NT2/D1 (cell line): ENCODE measurements around the gene MYH6.
"Not testable (repeated sequence)": the region's sequence is repeated elsewhere in the genome, so short reads cannot be mapped to it uniquely, and the experiment has no call there.

Experiments used
- DNase-seq: peaks from one replicate; pipeline ENCODE4 v3.0.0-alpha.2; 2011; ENCODE audit warnings: low read depth, low spot score
- H3K27me3 ChIP-seq: 2 replicates; pipeline ENCODE4 v1.6.0; 2011; ENCODE audit warnings: mild to moderate bottlenecking; ENCODE audit not compliant: insufficient read length, insufficient read depth
- H3K36me3 ChIP-seq: 2 replicates; pipeline ENCODE4 v1.6.1; 2011; ENCODE audit warnings: mild to moderate bottlenecking, low read length, mixed read lengths; ENCODE audit not compliant: insufficient read depth, insufficient read length
- H3K4me1 ChIP-seq: 2 replicates; pipeline ENCODE4 v1.5.1; 2011; ENCODE audit not compliant: insufficient read depth, insufficient read length
- H3K4me3 ChIP-seq: 2 replicates; pipeline ENCODE4 v1.5.1; 2011; ENCODE audit warnings: low read depth; ENCODE audit not compliant: insufficient read length
- H3K9ac ChIP-seq: 2 replicates; pipeline ENCODE4 v1.6.0; 2011; ENCODE audit warnings: low read depth; ENCODE audit not compliant: insufficient read length
- H3K9me3 ChIP-seq: 2 replicates; pipeline ENCODE4 v1.5.1; 2011; ENCODE audit warnings: mild to moderate bottlenecking, low read length; ENCODE audit not compliant: insufficient read depth
- SUZ12 ChIP-seq: IDR thresholded peaks from 2 replicates; pipeline ENCODE4 v1.6.1; 2011; ENCODE audit not compliant: insufficient read length, insufficient read depth; ENCODE audit errors: extremely low read depth
- YY1 ChIP-seq: IDR thresholded peaks from 2 replicates; pipeline ENCODE4 v1.6.1; 2011; ENCODE audit not compliant: insufficient read length, insufficient read depth
- ZNF274 ChIP-seq: IDR thresholded peaks from 2 replicates; pipeline ENCODE4 v1.6.1; 2011; ENCODE audit warnings: mild to moderate bottlenecking, low read depth, low read length

MYH6 gene

DNA sequence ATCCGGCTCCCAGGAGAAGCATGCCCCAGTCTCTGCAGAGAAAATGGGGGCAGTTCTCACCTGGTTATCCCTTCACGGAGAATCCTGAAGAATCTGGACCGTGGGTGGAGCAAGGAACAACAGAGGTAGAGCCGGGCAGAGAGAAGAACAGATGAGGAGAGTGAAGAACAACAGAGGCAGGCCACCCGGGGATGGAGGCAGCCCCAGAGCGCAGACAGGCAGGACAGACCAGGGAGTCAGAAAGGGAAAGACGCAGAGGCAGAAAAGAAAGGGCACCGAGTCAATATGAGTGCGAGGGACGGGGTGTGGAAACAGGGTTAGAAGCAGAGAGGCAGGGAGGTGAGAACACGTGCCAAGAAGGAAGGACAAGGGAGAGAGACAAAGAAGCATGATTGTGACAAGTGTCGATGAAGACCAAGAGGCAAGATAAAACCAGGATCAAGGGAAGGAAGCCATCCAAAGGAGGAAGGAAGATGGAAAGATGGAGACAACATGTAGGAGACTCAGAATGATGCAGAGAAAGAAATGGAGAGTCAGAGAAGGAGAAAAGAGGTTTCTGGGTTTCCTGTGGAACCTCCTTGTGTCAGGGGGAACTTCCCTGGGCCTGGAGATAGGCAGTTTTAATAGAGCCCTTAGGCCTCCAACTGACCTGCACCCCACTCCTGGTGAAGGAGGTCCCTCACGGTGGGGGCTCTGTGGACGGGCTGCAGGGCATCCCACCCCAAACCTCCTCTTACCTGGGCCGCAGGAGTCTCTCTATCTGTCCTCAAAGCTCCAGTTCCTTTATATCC lies at the start of gene MYH6:
TSS of gene MYH6 (minus strand) at position 758 of the 791 bp plus-strand sequence. CDS start 1,050 bp downstream, outside the sequence.
- DNase-seq = no peak
- no peaks in the 10 kb centered on the region for H3K36me3 ChIP-seq
- no peaks in the 10 kb centered on the region for H3K9me3 ChIP-seq
- no peak within 1 kb of the TSS for H3K4me3 ChIP-seq
- no peak within 1 kb of the TSS for H3K9ac ChIP-seq
- peaks cover 6% of the 10 kb centered on the region for H3K27me3 ChIP-seq
- peaks cover 8% of the 10 kb centered on the region for H3K4me1 ChIP-seq
- TF ChIP-seq YY1 (no peak), SUZ12 (no peak), ZNF274 (no peak)

DNA sequence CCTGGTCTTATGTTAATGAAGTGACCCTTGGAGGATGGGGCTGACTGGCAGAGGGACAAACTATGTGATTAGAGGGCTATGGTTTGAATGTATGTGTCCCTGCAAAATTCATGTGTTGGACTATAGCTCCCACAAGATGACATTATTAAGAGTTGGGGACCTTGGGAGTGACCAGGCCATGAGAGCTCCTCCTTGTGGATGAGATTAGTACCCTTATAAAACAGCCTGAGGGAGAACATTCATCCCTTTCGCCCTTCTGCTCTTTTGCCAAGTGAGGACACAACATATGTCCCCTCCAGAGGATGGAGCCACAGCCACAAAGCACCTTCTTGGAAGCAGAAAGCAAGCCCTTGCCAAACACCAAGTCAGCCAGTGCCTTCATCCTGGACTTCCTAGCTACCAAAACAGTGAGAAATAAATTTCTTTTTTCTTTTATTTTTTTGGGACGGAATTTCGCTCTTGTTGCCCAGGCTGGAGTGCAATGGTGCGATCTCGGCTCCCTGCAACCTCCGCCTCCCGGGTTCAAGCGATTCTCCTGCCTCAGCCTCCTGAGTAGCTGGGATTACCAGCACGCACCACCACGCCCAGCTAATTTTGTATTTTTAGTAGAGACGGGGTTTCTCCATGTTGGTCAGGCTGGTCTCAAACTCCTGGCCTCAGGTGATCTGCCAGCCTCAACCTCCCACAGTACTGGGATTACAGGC lies 49.0 kb upstream of the MYH6 start:
- H3K4me1 ChIP-seq, DNase-seq, H3K9ac ChIP-seq, H3K36me3 ChIP-seq, H3K9me3 ChIP-seq, H3K27me3 ChIP-seq, H3K4me3 ChIP-seq: not testable (repeated sequence)

GRCh38 chr14:23454445-23454856 lies 46.4 kb upstream of the MYH6 start:
- no peaks in the 10 kb centered on the region for H3K4me1 ChIP-seq
- no peak for TF ChIP-seq SUZ12
- TF ChIP-seq YY1 = no peak
- no peak for TF ChIP-seq ZNF274
- no peak for DNase-seq
- peaks cover 16% of the 10 kb centered on the region for H3K9me3 ChIP-seq
- H3K4me3 ChIP-seq = no peak overlapping the region
- no peak overlapping the region for H3K9ac ChIP-seq
- H3K27me3 ChIP-seq = no peaks in the 10 kb centered on the region
- no peaks in the 10 kb centered on the region for H3K36me3 ChIP-seq

GRCh38 chr14:23452237-23452636 lies 44.2 kb upstream of the MYH6 start:
- no peak overlapping the region for H3K4me3 ChIP-seq
- no peak for TF ChIP-seq SUZ12
- no peak for TF ChIP-seq ZNF274
- no peak for TF ChIP-seq YY1

GRCh38 chr14:23450379-23450778 lies 42.3 kb upstream of the MYH6 start:
- no peak for DNase-seq
- no peaks in the 10 kb centered on the region for H3K4me1 ChIP-seq
- no peak for TF ChIP-seq ZNF274
- no peak for TF ChIP-seq YY1

More at GRCh38 chr14:23452237-23452636, 44.2 kb upstream of the MYH6 start:
- no peaks in the 10 kb centered on the region for H3K27me3 ChIP-seq
- H3K9ac ChIP-seq = no peak overlapping the region
- no peaks in the 10 kb centered on the region for H3K4me1 ChIP-seq
- no peaks in the 10 kb centered on the region for H3K36me3 ChIP-seq
- no peak for DNase-seq
- H3K9me3 ChIP-seq = peaks cover 16% of the 10 kb centered on the region

GRCh38 chr14:23449314-23449713 lies 41.2 kb upstream of the MYH6 start:
- no peak for TF ChIP-seq ZNF274
- no peak for TF ChIP-seq SUZ12
- TF ChIP-seq YY1 = no peak
- H3K27me3 ChIP-seq = no peaks in the 10 kb centered on the region
- no peak overlapping the region for H3K4me3 ChIP-seq
- peaks cover 16% of the 10 kb centered on the region for H3K9me3 ChIP-seq
- no peak for DNase-seq
- H3K9ac ChIP-seq = no peak overlapping the region
- H3K4me1 ChIP-seq = no peaks in the 10 kb centered on the region
- H3K36me3 ChIP-seq = no peaks in the 10 kb centered on the region

More at GRCh38 chr14:23450379-23450778, 42.3 kb upstream of the MYH6 start:
- H3K4me3 ChIP-seq = no peak overlapping the region
- peaks cover 16% of the 10 kb centered on the region for H3K9me3 ChIP-seq
- no peaks in the 10 kb centered on the region for H3K27me3 ChIP-seq
- no peak overlapping the region for H3K9ac ChIP-seq
- no peaks in the 10 kb centered on the region for H3K36me3 ChIP-seq

- no peak for TF ChIP-seq SUZ12
- TF ChIP-seq YY1 = no peak
- TF ChIP-seq ZNF274 = no peak
- Histone ChIP-seq H3K9ac (no peak overlapping the region), H3K4me3 (no peak overlapping the region), H3K4me1 (peaks cover 9% of the 10 kb centered on the region), H3K9me3 (peaks cover 16% of the 10 kb centered on the region), H3K36me3 (no peaks in the 10 kb centered on the region), H3K27me3 (no peaks in the 10 kb centered on the region)
- DNase-seq = no peak
Observed at GRCh38 chr14:23447361-23448350, 39.6 kb upstream of the MYH6 start.
